ENCODE data around the gene ZNF292. TPM values are rescaled to one million over a fixed set of nuclear protein-coding genes. Genes with fewer than 3 reads are reported as not detected.

Gene ZNF292
- total RNA-seq, 1 donor from 2014 or later, result 12.5 TPM

DNA sequence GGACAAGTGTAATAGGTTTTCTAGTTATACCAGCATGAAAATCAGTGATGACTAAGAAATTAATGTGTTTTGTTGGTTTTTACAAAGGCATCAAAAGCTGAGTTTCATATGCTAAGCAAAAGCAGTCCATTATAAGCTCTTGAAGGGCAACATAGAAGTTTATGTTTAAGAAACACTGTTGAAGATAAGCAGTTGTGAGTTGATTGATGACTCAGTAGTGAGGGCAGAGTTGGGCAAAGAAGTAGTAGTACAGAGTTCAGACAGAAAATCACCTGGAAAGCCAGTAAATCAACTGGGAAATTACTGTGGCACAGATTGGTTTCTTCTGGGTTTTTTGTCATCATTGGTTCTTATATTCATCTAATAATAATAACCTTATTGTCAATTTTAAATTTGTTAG is 89.0 kb downstream of the ZNF292 start:
- DNase-seq (ENCODE audit: low read depth), result no peak

GRCh38 chr6:87250019-87250418 is 94.7 kb downstream of the ZNF292 start:
- TF ChIP-seq, protein P1, sequence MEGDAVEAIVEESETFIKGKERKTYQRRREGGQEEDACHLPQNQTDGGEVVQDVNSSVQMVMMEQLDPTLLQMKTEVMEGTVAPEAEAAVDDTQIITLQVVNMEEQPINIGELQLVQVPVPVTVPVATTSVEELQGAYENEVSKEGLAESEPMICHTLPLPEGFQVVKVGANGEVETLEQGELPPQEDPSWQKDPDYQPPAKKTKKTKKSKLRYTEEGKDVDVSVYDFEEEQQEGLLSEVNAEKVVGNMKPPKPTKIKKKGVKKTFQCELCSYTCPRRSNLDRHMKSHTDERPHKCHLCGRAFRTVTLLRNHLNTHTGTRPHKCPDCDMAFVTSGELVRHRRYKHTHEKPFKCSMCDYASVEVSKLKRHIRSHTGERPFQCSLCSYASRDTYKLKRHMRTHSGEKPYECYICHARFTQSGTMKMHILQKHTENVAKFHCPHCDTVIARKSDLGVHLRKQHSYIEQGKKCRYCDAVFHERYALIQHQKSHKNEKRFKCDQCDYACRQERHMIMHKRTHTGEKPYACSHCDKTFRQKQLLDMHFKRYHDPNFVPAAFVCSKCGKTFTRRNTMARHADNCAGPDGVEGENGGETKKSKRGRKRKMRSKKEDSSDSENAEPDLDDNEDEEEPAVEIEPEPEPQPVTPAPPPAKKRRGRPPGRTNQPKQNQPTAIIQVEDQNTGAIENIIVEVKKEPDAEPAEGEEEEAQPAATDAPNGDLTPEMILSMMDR (conservative IDR thresholded peaks at IDR 0.05; ENCODE audit: low read depth, low read length), result no peak
- no peak overlapping the region for H3K4me3 ChIP-seq (ENCODE audit: low read depth, low read length)
- no peak for DNase-seq (ENCODE audit: low read depth)

More for the DNA sequence above, 89.0 kb downstream of the ZNF292 start:
- H3K4me3 ChIP-seq (ENCODE audit: low read depth, low read length), result no peak overlapping the region
- TF ChIP-seq, protein P1 (conservative IDR thresholded peaks at IDR 0.05; ENCODE audit: low read depth, low read length), result no peak

- no peak overlapping the region for H3K4me3 ChIP-seq (ENCODE audit: low read depth, low read length)
- no peak for DNase-seq (ENCODE audit: low read depth)
- TF ChIP-seq, protein P1 (conservative IDR thresholded peaks at IDR 0.05; ENCODE audit: low read depth, low read length), result no peak
Measured at GRCh38 chr6:87251225-87251624, 95.9 kb downstream of the ZNF292 start.

DNA sequence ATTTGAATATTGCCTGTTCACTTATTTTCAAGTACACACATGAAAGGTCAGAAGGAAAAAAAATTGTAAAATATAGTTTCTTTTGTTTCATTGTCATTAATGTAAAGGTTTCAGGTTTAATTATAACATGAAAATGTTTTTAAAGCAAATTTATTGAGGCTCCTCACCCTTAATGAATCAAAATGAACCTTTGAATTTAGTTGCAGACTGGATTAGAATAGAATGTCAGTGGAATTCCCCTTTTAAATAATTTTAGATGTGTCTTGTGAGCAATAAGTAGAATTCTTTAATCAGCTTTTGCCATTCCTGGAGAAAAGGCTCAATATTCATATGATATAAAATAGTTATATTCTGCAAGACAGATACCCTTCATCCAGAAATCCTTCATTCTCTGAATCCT is 96.4 kb downstream of the ZNF292 start:
- TF ChIP-seq, protein P1 (conservative IDR thresholded peaks at IDR 0.05; ENCODE audit: low read depth, low read length), result no peak
- no peak for DNase-seq (ENCODE audit: low read depth)
- H3K4me3 ChIP-seq (ENCODE audit: low read depth, low read length), result no peak overlapping the region

GRCh38 chr6:87257046-87257445 is 101.7 kb downstream of the ZNF292 start:
- TF ChIP-seq, protein P1 (conservative IDR thresholded peaks at IDR 0.05; ENCODE audit: low read depth, low read length), result no peak

DNA sequence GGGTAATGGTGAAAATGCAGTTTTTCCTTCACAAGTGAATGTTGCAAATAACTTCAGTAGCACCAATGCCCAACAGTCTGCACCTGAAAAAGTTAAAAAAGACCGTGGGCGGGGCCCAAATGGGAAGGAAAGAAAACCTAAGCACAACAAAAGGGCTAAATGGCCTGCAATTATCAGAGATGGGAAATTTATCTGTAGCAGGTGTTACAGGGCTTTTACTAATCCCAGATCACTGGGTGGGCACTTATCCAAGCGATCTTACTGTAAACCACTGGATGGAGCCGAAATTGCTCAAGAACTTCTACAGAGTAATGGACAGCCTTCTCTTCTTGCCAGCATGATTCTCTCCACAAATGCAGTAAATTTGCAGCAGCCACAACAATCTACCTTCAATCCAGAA is 102.2 kb downstream of the ZNF292 start:
- DNase-seq (ENCODE audit: low read depth), result no peak
- TF ChIP-seq, protein P1 (conservative IDR thresholded peaks at IDR 0.05; ENCODE audit: low read depth, low read length), result no peak
- H3K4me3 ChIP-seq (ENCODE audit: low read depth, low read length), result no peak overlapping the region

More at GRCh38 chr6:87257046-87257445, 101.7 kb downstream of the ZNF292 start:
- DNase-seq (ENCODE audit: low read depth), result no peak
- H3K4me3 ChIP-seq (ENCODE audit: low read depth, low read length), result no peak overlapping the region

DNA sequence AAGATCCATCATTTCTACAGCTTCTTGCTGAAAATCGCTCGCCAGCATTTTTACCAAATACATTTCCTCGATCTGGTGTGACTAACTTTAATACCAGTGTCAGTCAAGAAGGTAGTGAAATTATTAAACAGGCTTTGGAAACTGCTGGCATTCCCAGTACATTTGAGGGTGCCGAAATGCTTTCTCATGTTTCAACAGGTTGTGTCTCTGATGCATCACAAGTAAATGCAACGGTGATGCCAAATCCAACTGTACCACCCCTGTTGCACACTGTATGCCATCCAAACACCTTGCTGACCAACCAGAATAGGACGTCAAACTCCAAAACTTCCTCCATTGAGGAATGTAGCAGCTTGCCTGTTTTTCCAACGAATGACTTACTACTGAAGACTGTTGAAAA is 102.6 kb downstream of the ZNF292 start:
- H3K4me3 ChIP-seq (ENCODE audit: low read depth, low read length), result no peak overlapping the region
- DNase-seq (ENCODE audit: low read depth), result no peak
- TF ChIP-seq, protein P1 (conservative IDR thresholded peaks at IDR 0.05; ENCODE audit: low read depth, low read length), result no peak
